Esophagus squamous epithelium (tissue), 5 donors: Measurements from ENCODE around the gene PNKD. TPM values are rescaled to one million over a fixed set of nuclear protein-coding genes. Genes with fewer than 3 reads are reported as not detected.
A peak's percentile ranks its signal among the peaks of the same experiment; 100 is the strongest.

ENCODE experiments used
- DNase-seq: peaks from one replicate; lab custom pipeline; 2025; lab: John Stamatoyannopoulos, UW
- H3K27ac ChIP-seq, 4 donors: fragments of 200-600 bp; sonication (generic); one replicate each; pipeline ENCODE4 v1.5.1; 2016 to 2019; ENCODE audit warnings: mild to moderate bottlenecking in 1 of 4
- H3K27me3 ChIP-seq, 4 donors: fragments of 200-600 bp; sonication (generic); 1 replicate in 3 of 4; 2 replicates in 1 of 4; pipeline versions ENCODE4 v1.5.1 to v1.6.0; 2017 to 2021; ENCODE audit warnings: antibody characterized with exemption in 1 of 4
- H3K36me3 ChIP-seq, 3 donors: fragments of 200-600 bp; sonication (generic); one replicate each; pipeline ENCODE4 v1.5.1; 2016 to 2019
- H3K4me1 ChIP-seq, 3 donors: fragments of 200-600 bp; sonication (generic); one replicate each; pipeline ENCODE4 v1.5.1; 2017 to 2019
- H3K4me3 ChIP-seq, 4 donors: fragments of 200-600 bp; sonication (generic); 1 replicate in 3 of 4; 2 replicates in 1 of 4; pipeline ENCODE4 v1.5.1; 2016 to 2019; ENCODE audit warnings: mild to moderate bottlenecking in 2 of 4, moderate library complexity in 1 of 4
- H3K9me3 ChIP-seq, 3 donors: fragments of 200-600 bp; sonication (generic); one replicate each; pipeline ENCODE4 v1.5.1; 2016 to 2019
- POLR2A ChIP-seq, 4 donors: fragments of 450-650 bp; IDR thresholded peaks; one replicate each; pipeline ENCODE4 v1.6.1; 2017; ENCODE audit warnings: antibody characterized with exemption in 4 of 4, mild to moderate bottlenecking in 4 of 4, moderate library complexity in 3 of 4
- WGBS, 2 donors: methylation state at CpG; one replicate each; pipeline ENCODE4 v1.1.5; 2018; 5-methylcytosine and 5-hydroxymethylcytosine counted together
- intact Hi-C: fragments of 100-400 bp; cut with DNase I; formaldehyde crosslinking; loops from one replicate; pipeline ENCODE4 v1.15.0; 2022
- total RNA-seq, 4 donors: library from RNA; depleted of rRNA; stranded (reverse); fragments of >200 nt; gene quantifications; one replicate each; pipeline ENCODE4 v1.1.0, GENCODE V29; 2016
- TF ChIP-seq, protein P1 (sequence below), 6 experiments: fragments of 450-650 bp in 4 of 6; fragments of 200-600 bp in 2 of 6; sonication (generic) in 2 of 6; IDR thresholded peaks; one replicate each; pipeline ENCODE4 v1.5.1; 2016 to 2019; ENCODE audit warnings: antibody characterized with exemption in 6 of 6, mild to moderate bottlenecking in 4 of 6, moderate library complexity in 4 of 6
- donor health status: DM: yes; HTN: yes; CAD: no.

The PNKD gene
- total RNA-seq, 4 donors from 2014 or later: 19.7 to 34.3 (median 28.0) TPM

DNA sequence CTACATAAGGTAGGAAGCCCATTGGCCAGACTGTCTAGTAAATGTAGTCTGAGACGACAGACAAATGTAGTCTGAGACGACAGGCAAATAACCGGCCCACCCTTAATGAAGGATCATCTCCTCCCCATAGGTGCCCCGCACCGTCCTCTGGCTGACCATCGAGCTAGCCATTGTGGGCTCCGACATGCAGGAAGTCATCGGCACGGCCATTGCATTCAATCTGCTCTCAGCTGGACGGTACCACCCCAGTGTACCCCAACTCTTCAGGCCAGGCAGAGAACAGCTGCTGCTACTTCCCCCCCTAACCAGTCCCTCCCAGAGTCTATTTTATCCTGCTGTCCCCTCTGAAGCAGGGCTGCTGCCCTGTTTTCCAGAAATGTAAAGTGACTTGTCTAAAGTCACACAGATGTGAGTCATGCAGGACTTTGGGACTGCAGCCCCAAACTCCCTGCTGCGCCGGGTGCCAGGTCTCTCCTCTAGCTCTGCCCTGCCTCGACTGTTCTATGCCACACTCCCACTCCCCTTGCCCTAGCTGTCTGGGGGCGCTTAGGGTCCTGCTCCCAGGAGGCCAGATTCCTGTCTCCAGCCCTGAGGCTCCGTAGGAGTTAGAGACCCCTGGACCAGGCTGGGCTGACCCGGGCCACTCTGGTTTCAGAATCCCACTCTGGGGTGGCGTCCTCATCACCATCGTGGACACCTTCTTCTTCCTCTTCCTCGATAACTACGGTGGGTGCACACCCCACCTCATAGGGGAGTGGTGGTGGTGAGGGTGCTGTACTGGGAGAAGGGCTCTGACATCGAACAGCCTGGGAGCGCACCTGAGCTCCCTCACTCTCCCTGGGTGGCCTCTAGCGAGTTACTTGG, 116.4 kb downstream of the PNKD start:
- DNase-seq: no peak
- Histone ChIP-seq H3K4me3 (peak overlapping the region in 2 of 4 donors; percentile 37 to 57), H3K27ac (peak overlapping the region in 3 of 4 donors; percentile 4 to 51 (median 25)), H3K4me1 (peaks cover 12 to 46% (median 25%) of the 10 kb centered on the region in 3 donors), H3K9me3 (no peaks in the 10 kb centered on the region), H3K36me3 (no peaks in the 10 kb centered on the region), H3K27me3 (no peaks in the 10 kb centered on the region)
- 69 to 76% methylated on average over 19 to 20 of the region's 23 CpGs for WGBS, 2 donors
- TF ChIP-seq POLR2A (IDR thresholded peaks at IDR 0.05): no peak
- TF ChIP-seq, protein P1, sequence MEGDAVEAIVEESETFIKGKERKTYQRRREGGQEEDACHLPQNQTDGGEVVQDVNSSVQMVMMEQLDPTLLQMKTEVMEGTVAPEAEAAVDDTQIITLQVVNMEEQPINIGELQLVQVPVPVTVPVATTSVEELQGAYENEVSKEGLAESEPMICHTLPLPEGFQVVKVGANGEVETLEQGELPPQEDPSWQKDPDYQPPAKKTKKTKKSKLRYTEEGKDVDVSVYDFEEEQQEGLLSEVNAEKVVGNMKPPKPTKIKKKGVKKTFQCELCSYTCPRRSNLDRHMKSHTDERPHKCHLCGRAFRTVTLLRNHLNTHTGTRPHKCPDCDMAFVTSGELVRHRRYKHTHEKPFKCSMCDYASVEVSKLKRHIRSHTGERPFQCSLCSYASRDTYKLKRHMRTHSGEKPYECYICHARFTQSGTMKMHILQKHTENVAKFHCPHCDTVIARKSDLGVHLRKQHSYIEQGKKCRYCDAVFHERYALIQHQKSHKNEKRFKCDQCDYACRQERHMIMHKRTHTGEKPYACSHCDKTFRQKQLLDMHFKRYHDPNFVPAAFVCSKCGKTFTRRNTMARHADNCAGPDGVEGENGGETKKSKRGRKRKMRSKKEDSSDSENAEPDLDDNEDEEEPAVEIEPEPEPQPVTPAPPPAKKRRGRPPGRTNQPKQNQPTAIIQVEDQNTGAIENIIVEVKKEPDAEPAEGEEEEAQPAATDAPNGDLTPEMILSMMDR (IDR thresholded peaks at IDR 0.05): no peak
- intact Hi-C loops: no loop called here

DNA sequence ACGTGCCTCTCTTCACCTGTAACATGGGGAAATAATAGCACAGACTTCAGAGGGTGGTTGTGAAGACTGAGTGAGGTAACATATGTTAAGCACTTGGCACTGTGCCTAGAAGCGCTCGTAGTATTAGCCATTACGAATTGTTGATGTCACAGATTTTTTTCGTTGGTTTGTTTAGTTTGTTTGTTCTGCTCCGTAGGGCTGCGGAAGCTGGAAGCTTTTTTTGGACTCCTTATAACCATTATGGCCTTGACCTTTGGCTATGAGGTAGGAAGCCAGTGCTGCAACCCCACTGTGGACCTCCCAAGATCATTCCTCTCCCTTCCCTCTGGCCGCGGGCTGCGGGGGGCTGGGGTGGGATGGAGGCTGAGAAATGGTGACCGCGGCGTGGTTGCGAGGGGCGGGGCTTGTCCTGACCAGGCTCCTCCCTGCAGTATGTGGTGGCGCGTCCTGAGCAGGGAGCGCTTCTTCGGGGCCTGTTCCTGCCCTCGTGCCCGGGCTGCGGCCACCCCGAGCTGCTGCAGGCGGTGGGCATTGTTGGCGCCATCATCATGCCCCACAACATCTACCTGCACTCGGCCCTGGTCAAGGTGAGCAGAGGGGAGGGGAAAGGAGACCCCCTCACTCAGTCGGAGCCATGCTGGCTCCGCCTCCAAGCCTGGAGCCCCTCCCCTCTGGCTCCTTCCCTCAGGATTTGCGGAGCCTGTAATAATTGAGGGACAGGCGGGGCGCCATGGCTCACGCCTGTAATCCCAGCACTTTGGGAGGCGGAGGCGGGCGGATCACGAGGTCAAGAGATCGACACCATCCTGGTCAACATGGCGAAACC, 117.3 kb downstream of the PNKD start:
- intact Hi-C loops: no loop called here
- Histone ChIP-seq H3K9me3 (no peaks in the 10 kb centered on the region), H3K4me1 (peaks cover 12 to 37% (median 21%) of the 10 kb centered on the region in 3 donors), H3K4me3 (peak overlapping the region; percentile 3 to 57 (median 36)), H3K27ac (peak overlapping the region; percentile 4 to 51 (median 16)), H3K36me3 (no peaks in the 10 kb centered on the region), H3K27me3 (no peaks in the 10 kb centered on the region)
- WGBS, 2 donors: 15 to 17% methylated on average over 8 to 28 of the region's 38 CpGs
- no peak for DNase-seq
- no peak for TF ChIP-seq POLR2A (IDR thresholded peaks at IDR 0.05)

DNA sequence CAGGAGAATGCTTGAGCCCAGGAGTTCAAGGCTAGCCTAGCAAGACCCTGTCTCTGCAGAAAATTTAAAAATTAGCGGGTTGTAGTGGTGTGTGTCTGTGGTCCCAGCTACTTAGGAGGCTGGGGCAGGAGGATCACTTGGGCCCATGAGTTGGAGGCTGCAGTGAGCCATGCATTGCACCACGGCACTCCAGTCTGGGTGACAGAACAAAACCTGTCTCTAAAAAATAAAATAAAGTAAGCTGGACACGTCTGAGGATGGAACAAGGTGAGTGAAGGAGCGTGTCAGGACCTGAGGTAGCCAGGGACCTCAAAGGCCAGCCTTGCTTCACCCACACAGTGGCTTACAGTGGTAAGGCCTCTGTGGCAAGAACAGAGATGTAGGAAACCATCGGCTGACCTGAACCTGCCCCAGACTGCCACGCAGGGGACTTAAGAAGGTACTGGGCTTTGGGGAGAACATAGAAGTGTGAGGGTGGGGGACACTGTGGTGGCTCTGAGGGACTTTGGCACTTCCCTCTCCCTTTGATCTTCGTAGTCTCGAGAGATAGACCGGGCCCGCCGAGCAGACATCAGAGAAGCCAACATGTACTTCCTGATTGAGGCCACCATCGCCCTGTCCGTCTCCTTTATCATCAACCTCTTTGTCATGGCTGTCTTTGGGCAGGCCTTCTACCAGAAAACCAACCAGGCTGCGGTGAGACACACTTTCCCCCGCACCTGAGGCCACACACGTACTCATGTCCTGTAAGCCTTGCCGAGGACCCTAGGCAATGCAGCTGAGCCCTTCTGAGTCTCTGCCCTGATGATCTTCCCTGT, 119.2 kb downstream of the PNKD start:
- no peaks in the 10 kb centered on the region for H3K27me3 ChIP-seq
- WGBS, 2 donors: 85 to 87% methylated on average over 11 to 13 of the region's 17 CpGs
- no peaks in the 10 kb centered on the region for H3K36me3 ChIP-seq
- H3K4me3 ChIP-seq: no peak overlapping the region
- H3K9me3 ChIP-seq: no peaks in the 10 kb centered on the region
- intact Hi-C loops: no loop called here
- TF ChIP-seq POLR2A (IDR thresholded peaks at IDR 0.05): no peak
- DNase-seq: no peak
- H3K27ac ChIP-seq: no peak overlapping the region
- H3K4me1 ChIP-seq: peaks cover 7 to 26% (median 15%) of the 10 kb centered on the region in 3 donors

DNA sequence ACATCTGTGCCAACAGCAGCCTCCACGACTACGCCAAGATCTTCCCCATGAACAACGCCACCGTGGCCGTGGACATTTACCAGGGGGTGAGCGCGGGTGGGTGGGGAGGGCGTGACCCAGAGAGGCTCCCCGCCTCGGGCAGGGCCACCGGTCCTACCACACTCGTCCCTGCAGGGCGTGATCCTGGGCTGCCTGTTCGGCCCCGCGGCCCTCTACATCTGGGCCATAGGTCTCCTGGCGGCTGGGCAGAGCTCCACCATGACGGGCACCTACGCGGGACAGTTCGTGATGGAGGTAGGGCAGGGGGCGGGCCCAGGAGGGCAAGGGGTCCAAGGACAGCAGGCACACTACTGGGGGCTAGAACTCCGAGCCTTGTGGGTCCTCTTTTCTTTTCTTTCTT, 120.9 kb downstream of the PNKD start:
- Histone ChIP-seq H3K36me3 (no peaks in the 10 kb centered on the region), H3K27me3 (no peaks in the 10 kb centered on the region), H3K4me1 (peaks cover 13 to 35% (median 15%) of the 10 kb centered on the region in 3 donors), H3K9me3 (no peaks in the 10 kb centered on the region), H3K4me3 (no peak overlapping the region), H3K27ac (no peak overlapping the region)
- 89 to 99% methylated on average over 6 to 9 of the region's 23 CpGs for WGBS, 2 donors
- DNase-seq: no peak
- intact Hi-C loops: no loop called here
- TF ChIP-seq, protein P1 (IDR thresholded peaks at IDR 0.05): no peak
- no peak for TF ChIP-seq POLR2A (IDR thresholded peaks at IDR 0.05)

DNA sequence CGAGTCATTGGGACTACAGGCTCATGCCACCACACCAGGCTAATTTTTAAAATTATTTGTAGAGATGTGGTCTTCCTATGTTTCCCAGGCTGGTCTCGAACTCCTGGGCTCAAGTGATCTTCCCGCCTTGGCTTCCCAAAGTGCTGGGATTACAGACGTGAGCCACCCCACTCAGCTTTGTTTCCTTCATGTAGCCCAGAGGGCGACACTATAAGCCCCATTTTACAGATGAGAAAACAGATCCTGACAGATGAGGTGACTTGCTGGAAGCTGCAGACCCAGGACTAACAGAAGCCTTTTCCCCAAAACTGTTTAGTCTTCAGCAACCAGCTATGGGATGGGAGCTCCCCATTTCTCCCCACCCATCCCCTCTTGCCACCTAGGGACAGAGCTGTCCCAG, 122.1 kb downstream of the PNKD start:
- peaks cover 15 to 39% (median 17%) of the 10 kb centered on the region in 3 donors for H3K4me1 ChIP-seq
- intact Hi-C loops: no loop called here
- no peak overlapping the region for H3K4me3 ChIP-seq
- H3K36me3 ChIP-seq: no peaks in the 10 kb centered on the region
- H3K27ac ChIP-seq: no peak overlapping the region
- no peak for TF ChIP-seq POLR2A (IDR thresholded peaks at IDR 0.05)
- TF ChIP-seq, protein P1 (IDR thresholded peaks at IDR 0.05): no peak
- DNase-seq: no peak
- H3K27me3 ChIP-seq: no peaks in the 10 kb centered on the region
- WGBS, 2 donors: 81% methylated on average over 4 of the region's 5 CpGs; no CpG with 5 or more reads in 1 of the 2 donors
- no peaks in the 10 kb centered on the region for H3K9me3 ChIP-seq
